IgD-negative memory B cell (primary cell): ENCODE data around the gene RGS6. TPM values are rescaled to one million over a fixed set of nuclear protein-coding genes. Genes with fewer than 3 reads are reported as not detected.

Source experiments
- H3K27ac Mint-ChIP-seq, 3 donors: one replicate each; pipeline ENCODE4 v1.8.0; 2020 to 2022; ENCODE audit warnings: mild to moderate bottlenecking in 3 of 3, mixed read lengths in 3 of 3, moderate library complexity in 1 of 3
- H3K27me3 Mint-ChIP-seq: one replicate; pipeline ENCODE4 v1.8.0; 2021; ENCODE audit warnings: mixed read lengths
- H3K36me3 Mint-ChIP-seq: one replicate; pipeline ENCODE4 v1.8.0; 2020; ENCODE audit warnings: mild to moderate bottlenecking, mixed read lengths
- H3K4me1 Mint-ChIP-seq, 3 donors: one replicate each; pipeline ENCODE4 v1.8.0; 2020 to 2022; ENCODE audit warnings: mixed read lengths in 3 of 3, mild to moderate bottlenecking in 1 of 3
- H3K4me3 Mint-ChIP-seq, 4 donors: one replicate each; pipeline ENCODE4 v1.8.0; 2020 to 2022; ENCODE audit warnings: mild to moderate bottlenecking in 4 of 4, mixed read lengths in 4 of 4, moderate library complexity in 3 of 4
- H3K9me3 Mint-ChIP-seq, 3 donors: one replicate each; pipeline ENCODE4 v1.8.0; 2020 to 2021; ENCODE audit warnings: mixed read lengths in 3 of 3, mild to moderate bottlenecking in 1 of 3
- polyA plus RNA-seq: library from polyadenylated mRNA; unstranded; fragments of 300-500 nt; fragmentation: Illumina TruSeq; gene quantifications from one replicate; pipeline ENCODE4 v1.2.3, GENCODE V29; 2021

The RGS6 gene
- polyA plus RNA-seq, 1 donor from 2014 or later, result not detected

- Mint-ChIP-seq H3K4me3 (peak overlapping the region in 1 of 4 donors; percentile 37), H3K27ac (no peak overlapping the region), H3K27me3 (peaks cover 11% of the 10 kb centered on the region)
These were observed 338.5 kb downstream of the RGS6 start for GRCh38 chr14:72270749-72271148.

GRCh38 chr14:72275242-72275641 lies 343.0 kb downstream of the RGS6 start:
- H3K9me3 Mint-ChIP-seq, result peaks cover 0 to 4% (median 0%) of the 10 kb centered on the region in 3 donors
- H3K27me3 Mint-ChIP-seq, result peaks cover 8% of the 10 kb centered on the region
- peaks cover 0 to 7% (median 0%) of the 10 kb centered on the region in 3 donors for H3K4me1 Mint-ChIP-seq
- H3K36me3 Mint-ChIP-seq, result no peaks in the 10 kb centered on the region
- no peak overlapping the region for H3K4me3 Mint-ChIP-seq
- no peak overlapping the region for H3K27ac Mint-ChIP-seq

More at GRCh38 chr14:72270749-72271148, 338.5 kb downstream of the RGS6 start:
- peaks cover 0 to 2% (median 0%) of the 10 kb centered on the region in 3 donors for H3K9me3 Mint-ChIP-seq
- H3K4me1 Mint-ChIP-seq, result no peaks in the 10 kb centered on the region
- peaks cover 3% of the 10 kb centered on the region for H3K36me3 Mint-ChIP-seq

GRCh38 chr14:72278316-72278715 lies 346.1 kb downstream of the RGS6 start:
- Mint-ChIP-seq H3K27me3 (peaks cover 7% of the 10 kb centered on the region), H3K36me3 (peaks cover 2% of the 10 kb centered on the region), H3K4me3 (no peak overlapping the region), H3K27ac (no peak overlapping the region), H3K9me3 (peaks cover 0 to 9% (median 2%) of the 10 kb centered on the region in 3 donors), H3K4me1 (peaks cover 0 to 7% (median 0%) of the 10 kb centered on the region in 3 donors)

GRCh38 chr14:72284176-72284575 lies 351.9 kb downstream of the RGS6 start:
- Mint-ChIP-seq H3K4me1 (peaks cover 0 to 2% (median 0%) of the 10 kb centered on the region in 3 donors), H3K27me3 (peaks cover 6% of the 10 kb centered on the region), H3K9me3 (peaks cover 9 to 22% (median 18%) of the 10 kb centered on the region in 3 donors), H3K36me3 (peaks cover 2% of the 10 kb centered on the region), H3K4me3 (no peak overlapping the region), H3K27ac (no peak overlapping the region)

- no peaks in the 10 kb centered on the region for H3K4me1 Mint-ChIP-seq
- H3K27me3 Mint-ChIP-seq, result peaks cover 20% of the 10 kb centered on the region
- H3K27ac Mint-ChIP-seq, result no peak overlapping the region
- H3K36me3 Mint-ChIP-seq, result no peaks in the 10 kb centered on the region
- H3K9me3 Mint-ChIP-seq, result peaks cover 5 to 11% (median 11%) of the 10 kb centered on the region in 3 donors
- peak overlapping the region in 1 of 4 donors; percentile 30 for H3K4me3 Mint-ChIP-seq
These were observed 358.0 kb downstream of the RGS6 start for GRCh38 chr14:72290241-72290640.

- H3K27me3 Mint-ChIP-seq, result peaks cover 20% of the 10 kb centered on the region
- peaks cover 1 to 10% (median 4%) of the 10 kb centered on the region in 3 donors for H3K9me3 Mint-ChIP-seq
These were observed 359.9 kb downstream of the RGS6 start for GRCh38 chr14:72291908-72292688.

GRCh38 chr14:72292689-72293024 lies 360.4 kb downstream of the RGS6 start:
- Mint-ChIP-seq H3K27me3 (peaks cover 20% of the 10 kb centered on the region), H3K36me3 (no peaks in the 10 kb centered on the region), H3K9me3 (peaks cover 1 to 10% (median 4%) of the 10 kb centered on the region in 3 donors), H3K27ac (no peak overlapping the region), H3K4me3 (no peak overlapping the region), H3K4me1 (no peaks in the 10 kb centered on the region)

More at GRCh38 chr14:72291908-72292688, 359.9 kb downstream of the RGS6 start:
- Mint-ChIP-seq H3K27ac (no peak overlapping the region), H3K36me3 (no peaks in the 10 kb centered on the region), H3K4me3 (no peak overlapping the region), H3K4me1 (no peaks in the 10 kb centered on the region)

GRCh38 chr14:72301352-72301751 lies 369.1 kb downstream of the RGS6 start:
- no peak overlapping the region for H3K4me3 Mint-ChIP-seq
- peaks cover 22% of the 10 kb centered on the region for H3K27me3 Mint-ChIP-seq
- no peaks in the 10 kb centered on the region for H3K4me1 Mint-ChIP-seq
- no peak overlapping the region for H3K27ac Mint-ChIP-seq
- H3K36me3 Mint-ChIP-seq, result peaks cover 6% of the 10 kb centered on the region
- H3K9me3 Mint-ChIP-seq, result peaks cover 7 to 16% (median 14%) of the 10 kb centered on the region in 3 donors

- H3K4me1 Mint-ChIP-seq, result no peaks in the 10 kb centered on the region
- no peak overlapping the region for H3K4me3 Mint-ChIP-seq
- no peak overlapping the region for H3K27ac Mint-ChIP-seq
- peaks cover 7 to 18% (median 16%) of the 10 kb centered on the region in 3 donors for H3K9me3 Mint-ChIP-seq
- peaks cover 6% of the 10 kb centered on the region for H3K36me3 Mint-ChIP-seq
- H3K27me3 Mint-ChIP-seq, result peaks cover 22% of the 10 kb centered on the region
These were observed 371.7 kb downstream of the RGS6 start for GRCh38 chr14:72303930-72304329.

- Mint-ChIP-seq H3K4me3 (no peak overlapping the region), H3K4me1 (no peaks in the 10 kb centered on the region), H3K27me3 (peaks cover 18% of the 10 kb centered on the region), H3K9me3 (peaks cover 7 to 18% (median 16%) of the 10 kb centered on the region in 3 donors), H3K27ac (no peak overlapping the region), H3K36me3 (peaks cover 6% of the 10 kb centered on the region)
These were observed 373.3 kb downstream of the RGS6 start for GRCh38 chr14:72305561-72305960.

- H3K9me3 Mint-ChIP-seq, result peaks cover 5 to 13% (median 12%) of the 10 kb centered on the region in 3 donors
- no peak overlapping the region for H3K27ac Mint-ChIP-seq
- H3K27me3 Mint-ChIP-seq, result peaks cover 17% of the 10 kb centered on the region
- H3K4me3 Mint-ChIP-seq, result no peak overlapping the region
- H3K4me1 Mint-ChIP-seq, result no peaks in the 10 kb centered on the region
- H3K36me3 Mint-ChIP-seq, result peaks cover 2% of the 10 kb centered on the region
These were observed 376.8 kb downstream of the RGS6 start for GRCh38 chr14:72308967-72309485.

- no peak overlapping the region for H3K4me3 Mint-ChIP-seq
- H3K27me3 Mint-ChIP-seq, result peaks cover 12% of the 10 kb centered on the region
- no peak overlapping the region for H3K27ac Mint-ChIP-seq
- peaks cover 0 to 5% (median 4%) of the 10 kb centered on the region in 3 donors for H3K9me3 Mint-ChIP-seq
- no peaks in the 10 kb centered on the region for H3K4me1 Mint-ChIP-seq
- H3K36me3 Mint-ChIP-seq, result no peaks in the 10 kb centered on the region
These were observed 378.9 kb downstream of the RGS6 start for GRCh38 chr14:72311116-72311515.

GRCh38 chr14:72311516-72311915 lies 379.3 kb downstream of the RGS6 start:
- Mint-ChIP-seq H3K27me3 (peaks cover 12% of the 10 kb centered on the region), H3K9me3 (peaks cover 0 to 4% (median 3%) of the 10 kb centered on the region in 3 donors), H3K36me3 (no peaks in the 10 kb centered on the region), H3K4me3 (no peak overlapping the region), H3K4me1 (no peaks in the 10 kb centered on the region), H3K27ac (no peak overlapping the region)

- Mint-ChIP-seq H3K27me3 (peaks cover 17% of the 10 kb centered on the region), H3K4me1 (no peaks in the 10 kb centered on the region), H3K27ac (no peak overlapping the region)
These were observed 382.7 kb downstream of the RGS6 start for GRCh38 chr14:72314808-72315435.

GRCh38 chr14:72315714-72316113 lies 383.5 kb downstream of the RGS6 start:
- H3K9me3 Mint-ChIP-seq, result peaks cover 0 to 4% (median 0%) of the 10 kb centered on the region in 3 donors
- H3K4me1 Mint-ChIP-seq, result no peaks in the 10 kb centered on the region
- H3K4me3 Mint-ChIP-seq, result no peak overlapping the region
- H3K27ac Mint-ChIP-seq, result no peak overlapping the region
- H3K27me3 Mint-ChIP-seq, result peaks cover 21% of the 10 kb centered on the region
- H3K36me3 Mint-ChIP-seq, result no peaks in the 10 kb centered on the region

More at GRCh38 chr14:72314808-72315435, 382.7 kb downstream of the RGS6 start:
- Mint-ChIP-seq H3K9me3 (peaks cover 0 to 4% (median 0%) of the 10 kb centered on the region in 3 donors), H3K4me3 (no peak overlapping the region), H3K36me3 (no peaks in the 10 kb centered on the region)
